SK-N-SH (cell line): Measurements from ENCODE around the gene COPS4. TPM values are rescaled to one million over a fixed set of nuclear protein-coding genes. Genes with fewer than 3 reads are reported as not detected.
A peak's percentile ranks its signal among the peaks of the same experiment; 100 is the strongest.

Experiments used
- CTCF ChIA-PET: fragments of 300-600, 350-600 bp; formaldehyde crosslinking; extraction: SDS; loops from one replicate; lab custom pipeline; 2021; lab: Yijun Ruan, JAX
- POLR2A ChIA-PET: fragments of 350-600 bp; sonication (Branson Sonifier 250); formaldehyde crosslinking; extraction: SDS; loops from one replicate; lab custom pipeline; 2020; ENCODE audit warnings: antibody characterized with exemption, inconsistent platforms; lab: Yijun Ruan, JAX
- DNase-seq: peaks from one replicate; pipeline ENCODE4 v3.0.0; 2012
- H2AFZ ChIP-seq: fragments of 200-600 bp; sonication (generic); 2 replicates; pipeline ENCODE4 v1.8.1; 2016; ENCODE audit warnings: antibody characterized with exemption, mild to moderate bottlenecking, low read depth
- H3F3A ChIP-seq: fragments of 200-600 bp; sonication (generic); replicated peaks from 2 replicates; pipeline ENCODE3; 2016; ENCODE audit warnings: antibody characterized with exemption, mild to moderate bottlenecking; ENCODE audit not compliant: insufficient read depth
- H3K27ac ChIP-seq, 2 experiments: fragments of 200-500 bp in 1 of 2; fragments of 200-600 bp in 1 of 2; sonication (Bioruptor generic) in 1 of 2; sonication (generic), shearing (Covaris generic) in 1 of 2; 2 replicates each; pipeline versions ENCODE4 v1.5.1 to v1.6.1; 2014 to 2016; ENCODE audit warnings: low read depth in 2 of 2, inconsistent platforms in 1 of 2, low read length in 1 of 2, mild to moderate bottlenecking in 1 of 2, mixed read lengths in 1 of 2
- H3K27me3 ChIP-seq: fragments of 200-600 bp; sonication (generic), shearing (Covaris generic); 2 replicates; pipeline ENCODE4 v1.6.1; 2016; ENCODE audit warnings: mixed run types; ENCODE audit not compliant: insufficient read depth
- H3K36me3 ChIP-seq, 2 experiments: fragments of 200-500 bp in 1 of 2; fragments of 200-600 bp in 1 of 2; sonication (Bioruptor generic) in 1 of 2; sonication (generic) in 1 of 2; replicated peaks in 1 of 2; 2 replicates each; pipeline versions ENCODE3 to v1.5.1; 2014 to 2016; ENCODE audit warnings: low read length in 1 of 2, mild to moderate bottlenecking in 1 of 2; ENCODE audit not compliant: insufficient read depth in 2 of 2, control insufficient read depth in 1 of 2
- H3K4me1 ChIP-seq, 2 experiments: fragments of 200-500 bp in 1 of 2; fragments of 200-600 bp in 1 of 2; sonication (Bioruptor generic) in 1 of 2; sonication (generic), shearing (Covaris generic) in 1 of 2; 2 replicates each; pipeline versions ENCODE4 v1.5.1 to v1.6.1; 2014 to 2016; ENCODE audit warnings: low read depth in 1 of 2, low read length in 1 of 2, mixed run types in 1 of 2; ENCODE audit not compliant: insufficient read depth in 2 of 2, control insufficient read depth in 1 of 2
- H3K4me2 ChIP-seq: fragments of 200-600 bp; sonication (generic), shearing (Covaris generic); 2 replicates; pipeline ENCODE4 v1.6.1; 2017; ENCODE audit warnings: mixed run types
- H3K4me3 ChIP-seq, 2 experiments: fragments of 200-500 bp in 1 of 2; fragments of 200-600 bp in 1 of 2; sonication (Bioruptor generic) in 1 of 2; sonication (generic), shearing (Covaris generic) in 1 of 2; 2 replicates each; pipeline versions ENCODE4 v1.5.1 to v1.8.1; 2014 to 2016; ENCODE audit warnings: low read depth in 2 of 2, inconsistent platforms in 1 of 2, low read length in 1 of 2, mild to moderate bottlenecking in 1 of 2, mixed read lengths in 1 of 2, moderate library complexity in 1 of 2
- H3K79me2 ChIP-seq: fragments of 200-600 bp; sonication (generic); 2 replicates; pipeline ENCODE4 v1.8.1; 2017; ENCODE audit warnings: mild to moderate bottlenecking; ENCODE audit not compliant: insufficient read depth
- H3K9ac ChIP-seq: fragments of 200-600 bp; sonication (generic); 2 replicates; pipeline ENCODE4 v1.6.1; 2017; ENCODE audit warnings: mixed run types
- H3K9me2 ChIP-seq: fragments of 200-600 bp; sonication (generic); 2 replicates; pipeline ENCODE4 v1.6.1; 2017; ENCODE audit warnings: mixed run types
- H3K9me3 ChIP-seq: fragments of 200-600 bp; sonication (generic); 2 replicates; pipeline ENCODE4 v1.6.1; 2017; ENCODE audit warnings: mixed run types, mild to moderate bottlenecking, moderate library complexity
- H4K20me1 ChIP-seq: fragments of 200-600 bp; sonication (generic); 2 replicates; pipeline ENCODE4 v1.6.1; 2017; ENCODE audit warnings: mild to moderate bottlenecking, mixed run types; ENCODE audit not compliant: insufficient read depth
- ELF1 ChIP-seq: IDR thresholded peaks from 2 replicates; pipeline ENCODE4 v1.4.0; 2012
- EP300 ChIP-seq, 2 experiments: IDR thresholded peaks; 2 replicates each; pipeline versions ENCODE4 v1.4.0 to v1.6.1; 2012; ENCODE audit warnings: borderline replicate concordance in 1 of 2, low read depth in 1 of 2, low read length in 1 of 2
- FOXJ3 ChIP-seq: sonication (generic); formaldehyde crosslinking; IDR thresholded peaks from 2 replicates; pipeline ENCODE4 v1.5.1; 2020; ENCODE audit warnings: mild to moderate bottlenecking, missing genetic modification reagents
- GABPA ChIP-seq: IDR thresholded peaks from 2 replicates; pipeline ENCODE4 v1.4.0; 2012; ENCODE audit warnings: low read depth, mild to moderate bottlenecking
- GATA2 ChIP-seq: sonication (generic); formaldehyde crosslinking; IDR thresholded peaks from 2 replicates; pipeline ENCODE4 v1.5.0; 2020; ENCODE audit warnings: mild to moderate bottlenecking, missing genetic modification reagents
- MEF2A ChIP-seq: IDR thresholded peaks from 2 replicates; pipeline ENCODE4 v1.4.0; 2012; ENCODE audit warnings: low read depth, borderline replicate concordance
- MXI1 ChIP-seq: IDR thresholded peaks from 2 replicates; pipeline ENCODE4 v1.6.1; 2012; ENCODE audit warnings: mild to moderate bottlenecking, low read depth, low read length, improper control_type of control experiment
- RAD21 ChIP-seq: IDR thresholded peaks from 2 replicates; pipeline ENCODE4 v1.6.1; 2012; ENCODE audit warnings: mild to moderate bottlenecking, low read length
- RCOR1 ChIP-seq: fragments of 150-350 bp; IDR thresholded peaks from 2 replicates; pipeline ENCODE4 v1.6.1; 2017; ENCODE audit warnings: antibody characterized with exemption, low read length
- RFX5 ChIP-seq: IDR thresholded peaks from 2 replicates; pipeline ENCODE4 v1.6.1; 2012; ENCODE audit warnings: mild to moderate bottlenecking, improper control_type of control experiment, low read length
- RXRA ChIP-seq: IDR thresholded peaks from 2 replicates; pipeline ENCODE4 v1.4.0; 2012; ENCODE audit warnings: low read depth, mild to moderate bottlenecking, borderline replicate concordance
- TAF1 ChIP-seq: IDR thresholded peaks from 2 replicates; pipeline ENCODE4 v1.6.1; 2012; ENCODE audit warnings: low read depth, mild to moderate bottlenecking, low read length, moderate library complexity, borderline replicate concordance
- TCF12 ChIP-seq: IDR thresholded peaks from 2 replicates; pipeline ENCODE4 v1.4.0; 2012
- WGBS: methylation state at CpG from one replicate; pipeline ENCODE4 v1.1.6; 2017; ENCODE audit warnings: low lambda C conversion rate; 5-methylcytosine and 5-hydroxymethylcytosine counted together
- polyA plus RNA-seq, 3 experiments: library from polyadenylated mRNA; depleted of rRNA; stranded (reverse); fragments of >200 nt; gene quantifications; 2 replicates each; pipeline ENCODE4 v1.2.3, GENCODE V29; 2012
- TF ChIP-seq, protein P1 (sequence below): fragments of 200-600 bp; sonication (generic); IDR thresholded peaks from 2 replicates; pipeline ENCODE4 v1.6.1; 2017; ENCODE audit warnings: antibody characterized with exemption, mild to moderate bottlenecking, moderate library complexity
- TF ChIP-seq, protein P2 (sequence below): IDR thresholded peaks from 2 replicates; pipeline ENCODE4 v1.6.1; 2012; ENCODE audit warnings: mild to moderate bottlenecking, low read depth, low read length, moderate library complexity
- TF ChIP-seq, protein P3 (sequence below): IDR thresholded peaks from 2 replicates; pipeline ENCODE4 v1.4.0; 2012; ENCODE audit warnings: low read depth

COPS4 gene
- polyA plus RNA-seq, 1 of the 3 experiments (the other 2 are of a cell fraction), result 33.9 TPM

DNA sequence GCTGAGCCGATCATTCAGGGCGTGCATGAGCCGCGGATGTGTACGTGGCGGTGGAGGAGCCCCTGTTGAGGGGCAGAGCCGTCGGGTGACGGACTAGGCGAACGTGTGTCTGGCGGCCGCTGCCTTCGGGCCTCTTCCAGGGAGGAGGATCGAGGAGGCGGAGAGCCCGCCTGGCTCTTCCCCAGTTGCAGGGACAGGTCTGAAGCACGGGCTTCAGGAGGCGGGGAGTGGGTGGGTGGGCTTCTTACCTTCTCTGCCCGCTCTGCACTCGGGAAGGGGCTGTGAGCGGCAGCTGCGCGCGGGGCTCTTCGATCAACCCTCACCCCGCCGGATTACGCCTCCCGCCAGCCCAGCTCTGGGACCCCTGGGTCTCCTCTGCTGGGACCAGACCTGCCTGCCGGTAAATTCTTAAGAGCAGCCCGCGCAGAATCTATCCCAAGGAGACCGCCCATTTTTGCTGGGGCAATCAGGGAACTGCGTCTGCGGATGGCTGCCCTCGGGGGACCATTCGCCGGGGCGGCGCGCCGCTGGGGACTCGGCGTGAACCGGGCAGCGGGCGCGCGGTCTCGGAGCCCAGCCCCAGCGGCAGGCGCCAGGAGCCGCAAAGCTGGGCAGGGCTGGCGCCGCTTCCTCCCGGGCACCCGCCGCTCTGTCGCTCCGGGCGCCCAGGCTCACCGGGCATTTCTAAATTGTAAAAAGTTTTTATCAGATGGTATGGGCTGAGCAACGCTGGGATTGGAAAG lies 74.7 kb downstream of the COPS4 start:
- Histone ChIP-seq H3K36me3 (no peaks in the 10 kb centered on the region), H3K9ac (peak overlapping the region; percentile 62; the same call in 1 of the 2 replicates), H3F3A (peaks cover 44% of the 10 kb centered on the region), H3K79me2 (no peaks in the 10 kb centered on the region; the same call in 1 of the 2 replicates), H3K27me3 (no peaks in the 10 kb centered on the region), H3K4me1 (peaks cover 3 to 14% of the 10 kb centered on the region in 2 experiments; a peak in 3 of 4 replicates), H3K9me2 (no peaks in the 10 kb centered on the region), H3K4me2 (peak overlapping the region; percentile 68), H3K9me3 (no peaks in the 10 kb centered on the region), H3K4me3 (peak overlapping the region; percentile 62 to 67), H2AFZ (peak overlapping the region; percentile 91), H4K20me1 (no peaks in the 10 kb centered on the region), H3K27ac (peak overlapping the region; percentile 50 to 53; a peak in 3 of 4 replicates)
- peak; percentile 77 for DNase-seq
- 9% methylated on average over 21 of the region's 64 CpGs for WGBS
- ChIA-PET CTCF (interaction anchor here (0.6 to 2.3 kb wide), 9 partner anchors 9 to 313 kb away, joined by 3 to 10 read pairs (median 4); no protein-coding TSS in a partner anchor), POLR2A (no interaction called here)
- TF ChIP-seq, protein P1, sequence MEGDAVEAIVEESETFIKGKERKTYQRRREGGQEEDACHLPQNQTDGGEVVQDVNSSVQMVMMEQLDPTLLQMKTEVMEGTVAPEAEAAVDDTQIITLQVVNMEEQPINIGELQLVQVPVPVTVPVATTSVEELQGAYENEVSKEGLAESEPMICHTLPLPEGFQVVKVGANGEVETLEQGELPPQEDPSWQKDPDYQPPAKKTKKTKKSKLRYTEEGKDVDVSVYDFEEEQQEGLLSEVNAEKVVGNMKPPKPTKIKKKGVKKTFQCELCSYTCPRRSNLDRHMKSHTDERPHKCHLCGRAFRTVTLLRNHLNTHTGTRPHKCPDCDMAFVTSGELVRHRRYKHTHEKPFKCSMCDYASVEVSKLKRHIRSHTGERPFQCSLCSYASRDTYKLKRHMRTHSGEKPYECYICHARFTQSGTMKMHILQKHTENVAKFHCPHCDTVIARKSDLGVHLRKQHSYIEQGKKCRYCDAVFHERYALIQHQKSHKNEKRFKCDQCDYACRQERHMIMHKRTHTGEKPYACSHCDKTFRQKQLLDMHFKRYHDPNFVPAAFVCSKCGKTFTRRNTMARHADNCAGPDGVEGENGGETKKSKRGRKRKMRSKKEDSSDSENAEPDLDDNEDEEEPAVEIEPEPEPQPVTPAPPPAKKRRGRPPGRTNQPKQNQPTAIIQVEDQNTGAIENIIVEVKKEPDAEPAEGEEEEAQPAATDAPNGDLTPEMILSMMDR, result no peak
- TF ChIP-seq GATA2 (CRISPR knock-in tag) (no peak), FOXJ3 (CRISPR knock-in tag) (no peak)
- TF ChIP-seq, protein P2, sequence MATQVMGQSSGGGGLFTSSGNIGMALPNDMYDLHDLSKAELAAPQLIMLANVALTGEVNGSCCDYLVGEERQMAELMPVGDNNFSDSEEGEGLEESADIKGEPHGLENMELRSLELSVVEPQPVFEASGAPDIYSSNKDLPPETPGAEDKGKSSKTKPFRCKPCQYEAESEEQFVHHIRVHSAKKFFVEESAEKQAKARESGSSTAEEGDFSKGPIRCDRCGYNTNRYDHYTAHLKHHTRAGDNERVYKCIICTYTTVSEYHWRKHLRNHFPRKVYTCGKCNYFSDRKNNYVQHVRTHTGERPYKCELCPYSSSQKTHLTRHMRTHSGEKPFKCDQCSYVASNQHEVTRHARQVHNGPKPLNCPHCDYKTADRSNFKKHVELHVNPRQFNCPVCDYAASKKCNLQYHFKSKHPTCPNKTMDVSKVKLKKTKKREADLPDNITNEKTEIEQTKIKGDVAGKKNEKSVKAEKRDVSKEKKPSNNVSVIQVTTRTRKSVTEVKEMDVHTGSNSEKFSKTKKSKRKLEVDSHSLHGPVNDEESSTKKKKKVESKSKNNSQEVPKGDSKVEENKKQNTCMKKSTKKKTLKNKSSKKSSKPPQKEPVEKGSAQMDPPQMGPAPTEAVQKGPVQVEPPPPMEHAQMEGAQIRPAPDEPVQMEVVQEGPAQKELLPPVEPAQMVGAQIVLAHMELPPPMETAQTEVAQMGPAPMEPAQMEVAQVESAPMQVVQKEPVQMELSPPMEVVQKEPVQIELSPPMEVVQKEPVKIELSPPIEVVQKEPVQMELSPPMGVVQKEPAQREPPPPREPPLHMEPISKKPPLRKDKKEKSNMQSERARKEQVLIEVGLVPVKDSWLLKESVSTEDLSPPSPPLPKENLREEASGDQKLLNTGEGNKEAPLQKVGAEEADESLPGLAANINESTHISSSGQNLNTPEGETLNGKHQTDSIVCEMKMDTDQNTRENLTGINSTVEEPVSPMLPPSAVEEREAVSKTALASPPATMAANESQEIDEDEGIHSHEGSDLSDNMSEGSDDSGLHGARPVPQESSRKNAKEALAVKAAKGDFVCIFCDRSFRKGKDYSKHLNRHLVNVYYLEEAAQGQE, result no peak

- peak overlapping the region; percentile 68 for H3K4me2 ChIP-seq
- WGBS, result 9% methylated on average over 18 of the region's 18 CpGs
- no peaks in the 10 kb centered on the region for H3K9me3 ChIP-seq
- H3F3A ChIP-seq, result peaks cover 44% of the 10 kb centered on the region
- peak overlapping the region; percentile 91 for H2AFZ ChIP-seq
- H4K20me1 ChIP-seq, result no peaks in the 10 kb centered on the region
- no peaks in the 10 kb centered on the region; the same call in 1 of the 2 replicates for H3K79me2 ChIP-seq
- H3K9ac ChIP-seq, result peak overlapping the region; percentile 62; the same call in 1 of the 2 replicates
- H3K4me3 ChIP-seq, result peak overlapping the region; percentile 62 to 67
- DNase-seq, result peak; percentile 82
- H3K27me3 ChIP-seq, result no peaks in the 10 kb centered on the region
- CTCF ChIA-PET, result interaction anchor here (0.6 to 2.3 kb wide), 10 partner anchors 9 to 648 kb away, joined by 3 to 10 read pairs (median 4); no protein-coding TSS in a partner anchor
- peak overlapping the region; percentile 50 to 53 for H3K27ac ChIP-seq
- no peaks in the 10 kb centered on the region for H3K36me3 ChIP-seq
- H3K4me1 ChIP-seq, result peaks cover 3 to 22% of the 10 kb centered on the region in 2 experiments
- POLR2A ChIA-PET, result no interaction called here
- H3K9me2 ChIP-seq, result no peaks in the 10 kb centered on the region
- TF ChIP-seq RAD21 (peak; percentile 33; the same call in 1 of the 2 replicates), FOXJ3 (CRISPR knock-in tag) (no peak), GABPA (peak; percentile 53), EP300 (IDR thresholded peaks at IDR 0.05; ENCODE audit: borderline replicate concordance in 1 of 2, low read depth in 1 of 2, low read length in 1 of 2) (peak in 1 of 2 experiments; percentile 12; a peak in 1 of 4 replicates), TCF12 (peak; percentile 68; the same call in 1 of the 2 replicates), MXI1 (peak; percentile 63; the same call in 1 of the 2 replicates), RFX5 (no peak), TAF1 (peak; percentile 45; the same call in 1 of the 2 replicates), RXRA (no peak), MEF2A (no peak), RCOR1 (peak; percentile 48; the same call in 1 of the 2 replicates), ELF1 (peak; percentile 94)
- TF ChIP-seq, protein P1, result peak; percentile 74
- TF ChIP-seq, protein P3, sequence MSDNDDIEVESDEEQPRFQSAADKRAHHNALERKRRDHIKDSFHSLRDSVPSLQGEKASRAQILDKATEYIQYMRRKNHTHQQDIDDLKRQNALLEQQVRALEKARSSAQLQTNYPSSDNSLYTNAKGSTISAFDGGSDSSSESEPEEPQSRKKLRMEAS, result peak; percentile 98
Observed at GRCh38 chr4:83110223-83110945, 75.4 kb downstream of the COPS4 start.
